Measurements from ENCODE around the gene POP4.

DNA sequence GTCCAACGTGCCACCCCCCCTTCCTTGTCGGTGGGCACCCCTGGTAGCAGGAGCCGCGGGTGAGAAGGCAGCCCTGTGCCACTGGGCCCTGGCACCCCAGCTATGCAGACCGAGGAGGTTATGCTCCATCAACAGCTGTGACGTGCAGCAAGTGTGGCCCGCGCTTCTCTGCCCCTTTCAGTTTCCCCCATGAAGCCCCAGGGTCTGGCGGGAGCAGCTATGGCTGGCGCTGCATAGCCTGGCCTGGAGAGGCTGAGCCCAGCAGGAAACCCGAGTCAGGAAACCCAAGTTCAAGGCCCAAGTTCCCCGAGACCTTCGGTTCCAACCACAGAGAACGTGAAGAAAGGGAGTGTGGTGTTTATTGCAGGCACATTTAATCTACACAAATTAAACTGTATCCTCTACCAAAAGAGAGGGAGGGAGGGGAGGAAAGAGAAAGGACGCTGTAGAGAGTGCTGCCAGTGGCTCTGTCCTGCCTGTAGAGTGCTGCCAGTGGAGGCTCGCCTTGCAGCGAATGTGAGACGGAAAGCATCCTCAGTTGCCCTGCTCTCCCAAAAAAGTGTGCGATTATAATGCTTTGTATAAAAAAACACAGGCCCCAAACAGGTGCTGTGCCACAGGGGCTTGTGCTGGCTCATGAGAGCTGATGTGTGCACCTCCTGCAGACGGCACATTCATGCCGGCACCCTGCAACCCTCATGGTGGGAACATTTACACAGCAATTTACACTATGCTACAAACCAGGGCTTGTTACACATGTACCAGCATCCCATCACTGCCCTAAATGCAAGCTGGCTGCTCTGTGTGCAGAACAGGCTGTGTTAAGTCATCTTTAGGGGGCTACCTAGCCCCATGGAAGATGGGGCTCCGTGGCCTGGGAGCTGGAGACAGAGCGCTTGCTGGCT is 16.3 kb downstream of the POP4 start:
- TF ChIP-seq, protein P1, sequence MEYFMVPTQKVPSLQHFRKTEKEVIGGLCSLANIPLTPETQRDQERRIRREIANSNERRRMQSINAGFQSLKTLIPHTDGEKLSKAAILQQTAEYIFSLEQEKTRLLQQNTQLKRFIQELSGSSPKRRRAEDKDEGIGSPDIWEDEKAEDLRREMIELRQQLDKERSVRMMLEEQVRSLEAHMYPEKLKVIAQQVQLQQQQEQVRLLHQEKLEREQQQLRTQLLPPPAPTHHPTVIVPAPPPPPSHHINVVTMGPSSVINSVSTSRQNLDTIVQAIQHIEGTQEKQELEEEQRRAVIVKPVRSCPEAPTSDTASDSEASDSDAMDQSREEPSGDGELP (CRISPR knock-in tag; IDR thresholded peaks at IDR 0.05; ENCODE audit: borderline replicate concordance), result no peak
- TF ChIP-seq, protein P2, sequence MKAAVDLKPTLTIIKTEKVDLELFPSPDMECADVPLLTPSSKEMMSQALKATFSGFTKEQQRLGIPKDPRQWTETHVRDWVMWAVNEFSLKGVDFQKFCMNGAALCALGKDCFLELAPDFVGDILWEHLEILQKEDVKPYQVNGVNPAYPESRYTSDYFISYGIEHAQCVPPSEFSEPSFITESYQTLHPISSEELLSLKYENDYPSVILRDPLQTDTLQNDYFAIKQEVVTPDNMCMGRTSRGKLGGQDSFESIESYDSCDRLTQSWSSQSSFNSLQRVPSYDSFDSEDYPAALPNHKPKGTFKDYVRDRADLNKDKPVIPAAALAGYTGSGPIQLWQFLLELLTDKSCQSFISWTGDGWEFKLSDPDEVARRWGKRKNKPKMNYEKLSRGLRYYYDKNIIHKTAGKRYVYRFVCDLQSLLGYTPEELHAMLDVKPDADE (conservative IDR thresholded peaks at IDR 0.05; ENCODE audit: control insufficient read depth, low read depth, low read length), result no peak
- no peak for TF ChIP-seq MYC (IDR thresholded peaks at IDR 0.05; ENCODE audit: low read depth, low read length)
- TF ChIP-seq MYC (CRISPR knock-in tag; IDR thresholded peaks at IDR 0.05; ENCODE audit: borderline replicate concordance, low read depth), result no peak

All from K562 (cell line).